ENCODE data around the gene RBM28.

- TF ChIP-seq POLR2A (IDR thresholded peaks at IDR 0.05): no peak
- TF ChIP-seq CTCF (IDR thresholded peaks at IDR 0.05): no peak
These were observed 9.9 kb upstream of the RBM28 start for GRCh38 chr7:128353610-128354009.
